HepG2 (cell line): ENCODE data around the gene SMG7. TPM values are rescaled to one million over a fixed set of nuclear protein-coding genes. Genes with fewer than 3 reads are reported as not detected.

Experiments used
- ARHGAP35 ChIP-seq: sonication (generic); formaldehyde crosslinking; IDR thresholded peaks from 2 replicates; pipeline ENCODE4 v1.9.0; 2022; ENCODE audit warnings: mild to moderate bottlenecking, inconsistent platforms, moderate library complexity, missing genetic modification reagents, borderline replicate concordance
- ATRX ChIP-seq: sonication (generic); formaldehyde crosslinking; IDR thresholded peaks from 2 replicates; pipeline ENCODE4 v1.4.0; 2020; ENCODE audit warnings: missing genetic modification reagents, borderline replicate concordance
- DBP ChIP-seq: sonication (generic); formaldehyde crosslinking; IDR thresholded peaks from 2 replicates; pipeline ENCODE4 v1.4.0; 2020; ENCODE audit warnings: missing genetic modification reagents; ENCODE audit errors: not compliant biosample characterization
- GZF1 ChIP-seq: sonication (generic); formaldehyde crosslinking; IDR thresholded peaks from 2 replicates; pipeline ENCODE4 v1.5.1; 2020; ENCODE audit warnings: mild to moderate bottlenecking, missing genetic modification reagents
- ISX ChIP-seq: sonication (generic); formaldehyde crosslinking; conservative IDR thresholded peaks from 2 replicates; pipeline ENCODE4 v1.5.0; 2020; ENCODE audit warnings: missing genetic modification reagents
- PAF1 ChIP-seq: IDR thresholded peaks from 2 replicates; pipeline ENCODE4 v1.6.1; 2016; ENCODE audit warnings: missing genetic modification reagents, missing compliant biosample characterization
- PCBP2 ChIP-seq: fragments of 200-400 bp; formaldehyde crosslinking; optimal IDR thresholded peaks from 2 replicates; pipeline ENCODE3; 2018; ENCODE audit warnings: low read length, low read depth; ENCODE audit not compliant: poor library complexity, severe bottlenecking
- SMAD3 ChIP-seq: sonication (generic); formaldehyde crosslinking; IDR thresholded peaks from 2 replicates; pipeline ENCODE4 v1.4.0; 2020; ENCODE audit warnings: missing genetic modification reagents
- ZBTB33 ChIP-seq: sonication (generic); formaldehyde crosslinking; IDR thresholded peaks from 2 replicates; pipeline ENCODE4 v1.4.0; 2020; ENCODE audit warnings: missing genetic modification reagents
- ZBTB43 ChIP-seq: sonication (generic); formaldehyde crosslinking; conservative IDR thresholded peaks from 2 replicates; pipeline ENCODE4 v1.4.0; 2020; ENCODE audit warnings: missing genetic modification reagents
- ZFP62 ChIP-seq: sonication (generic); formaldehyde crosslinking; IDR thresholded peaks from 2 replicates; pipeline ENCODE4 v1.4.0; 2020; ENCODE audit warnings: missing genetic modification reagents
- ZNF17 ChIP-seq: sonication (generic); formaldehyde crosslinking; IDR thresholded peaks from 2 replicates; pipeline ENCODE4 v1.5.0; 2020; ENCODE audit warnings: mild to moderate bottlenecking, missing genetic modification reagents
- ZNF30 ChIP-seq: sonication (generic); formaldehyde crosslinking; IDR thresholded peaks from 2 replicates; pipeline ENCODE4 v1.5.0; 2020; ENCODE audit warnings: mild to moderate bottlenecking, missing genetic modification reagents
- ZNF615 ChIP-seq: sonication (generic); formaldehyde crosslinking; IDR thresholded peaks from 2 replicates; pipeline ENCODE4 v1.5.0; 2020; ENCODE audit warnings: mild to moderate bottlenecking, missing genetic modification reagents, borderline replicate concordance
- ZNF790 ChIP-seq: sonication (generic); formaldehyde crosslinking; IDR thresholded peaks from 2 replicates; pipeline ENCODE4 v1.8.0; 2022; ENCODE audit warnings: missing genetic modification reagents, mild to moderate bottlenecking, borderline replicate concordance
- polyA plus RNA-seq, 8 experiments: library from polyadenylated mRNA; depleted of rRNA in 3 of 8; stranded (reverse) in 7 of 8; unstranded in 1 of 8; fragments of >200 nt; fragmentation: Illumina TruSeq in 4 of 8; extraction: Trizol in 4 of 8; gene quantifications; 2 replicates each; pipeline versions ENCODE4 v1.2.1 to v1.2.3, GENCODE V29; 2011 to 2016; ENCODE audit warnings: low read depth in 4 of 8, missing spikeins in 1 of 8, mixed read lengths in 1 of 8; ENCODE audit not compliant: insufficient read depth in 1 of 8
- total RNA-seq, 5 experiments: library from RNA; depleted of rRNA; stranded (reverse); fragments of >200 nt; fragmentation: Illumina TruSeq; extraction: Trizol; gene quantifications; 2 replicates each; pipeline ENCODE4 v1.2.3, GENCODE V29; 2016; ENCODE audit warnings: low read depth in 1 of 5
- TF ChIP-seq, protein P1 (sequence below), 2 experiments: fragments of 450-650 bp in 1 of 2; sonication (generic) in 1 of 2; formaldehyde crosslinking; IDR thresholded peaks; 2 replicates each; pipeline versions ENCODE4 v1.5.0 to v1.8.0; 2020 to 2022; ENCODE audit warnings: mild to moderate bottlenecking in 1 of 2, missing genetic modification reagents in 1 of 2
- TF ChIP-seq, protein P2 (sequence below): sonication (generic); formaldehyde crosslinking; IDR thresholded peaks from 2 replicates; pipeline ENCODE4 v1.4.0; 2020; ENCODE audit warnings: mild to moderate bottlenecking, missing genetic modification reagents

The SMG7 gene
- total and polyA plus RNA-seq, 2 of the 13 experiments (the other 11 are each of a cell fraction or from before 2014, with no cell fraction given), result 14.9 to 27.9 TPM

- TF ChIP-seq, protein P1, sequence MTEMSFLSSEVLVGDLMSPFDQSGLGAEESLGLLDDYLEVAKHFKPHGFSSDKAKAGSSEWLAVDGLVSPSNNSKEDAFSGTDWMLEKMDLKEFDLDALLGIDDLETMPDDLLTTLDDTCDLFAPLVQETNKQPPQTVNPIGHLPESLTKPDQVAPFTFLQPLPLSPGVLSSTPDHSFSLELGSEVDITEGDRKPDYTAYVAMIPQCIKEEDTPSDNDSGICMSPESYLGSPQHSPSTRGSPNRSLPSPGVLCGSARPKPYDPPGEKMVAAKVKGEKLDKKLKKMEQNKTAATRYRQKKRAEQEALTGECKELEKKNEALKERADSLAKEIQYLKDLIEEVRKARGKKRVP (CRISPR knock-in tag; IDR thresholded peaks at IDR 0.05), result peak in 1 of 2 experiments; percentile 19; a peak in 1 of 4 replicates
- TF ChIP-seq, protein P2, sequence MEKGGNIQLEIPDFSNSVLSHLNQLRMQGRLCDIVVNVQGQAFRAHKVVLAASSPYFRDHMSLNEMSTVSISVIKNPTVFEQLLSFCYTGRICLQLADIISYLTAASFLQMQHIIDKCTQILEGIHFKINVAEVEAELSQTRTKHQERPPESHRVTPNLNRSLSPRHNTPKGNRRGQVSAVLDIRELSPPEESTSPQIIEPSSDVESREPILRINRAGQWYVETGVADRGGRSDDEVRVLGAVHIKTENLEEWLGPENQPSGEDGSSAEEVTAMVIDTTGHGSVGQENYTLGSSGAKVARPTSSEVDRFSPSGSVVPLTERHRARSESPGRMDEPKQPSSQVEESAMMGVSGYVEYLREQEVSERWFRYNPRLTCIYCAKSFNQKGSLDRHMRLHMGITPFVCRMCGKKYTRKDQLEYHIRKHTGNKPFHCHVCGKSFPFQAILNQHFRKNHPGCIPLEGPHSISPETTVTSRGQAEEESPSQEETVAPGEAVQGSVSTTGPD, result no peak
- TF ChIP-seq ZNF30, result no peak
- no peak; the same call in 1 of the 2 replicates for TF ChIP-seq ARHGAP35 (CRISPR knock-in tag)
- peak; percentile 56; the same call in 1 of the 2 replicates for TF ChIP-seq ZNF615 (CRISPR knock-in tag)
- no peak for TF ChIP-seq ZBTB43 (CRISPR knock-in tag)
- TF ChIP-seq ZNF17 (CRISPR knock-in tag), result no peak; the same call in 1 of the 2 replicates
- no peak for TF ChIP-seq GZF1 (CRISPR knock-in tag)
- TF ChIP-seq ZFP62 (CRISPR knock-in tag), result no peak
- TF ChIP-seq PCBP2, result no peak
- no peak for TF ChIP-seq ZBTB33
- no peak for TF ChIP-seq ISX (CRISPR knock-in tag)
- TF ChIP-seq DBP (CRISPR knock-in tag), result no peak
- TF ChIP-seq ZNF790, result peak; percentile 92; the same call in 1 of the 2 replicates
- no peak for TF ChIP-seq ATRX (CRISPR knock-in tag)
- no peak; the same call in 1 of the 2 replicates for TF ChIP-seq SMAD3 (CRISPR knock-in tag)
- TF ChIP-seq PAF1 (CRISPR knock-in tag), result no peak
Measured at GRCh38 chr1:183470961-183471742, 1.1 kb upstream of the SMG7 start (continued).
